ENCODE measurements around the gene SHMT1.

GRCh38 chr17:18379246-18380146 is 16.1 kb upstream of the SHMT1 start:
- TF ChIP-seq POLR2A (IDR thresholded peaks at IDR 0.05; ENCODE audit: low read length) (no peak), GATA1 (IDR thresholded peaks at IDR 0.05; ENCODE audit: low read depth, low read length) (no peak)

Data from erythroblast (primary cell).